HG03432 (cell line): ENCODE measurements around the gene C3orf22.

Experiments used
- ATAC-seq: cut with Tn5 transposase; IDR thresholded peaks from one replicate; pipeline ENCODE4 v1.9.1; 2021; ENCODE audit warnings: mild to moderate bottlenecking, moderate library complexity; ENCODE audit not compliant: unreplicated experiment

The C3orf22 gene

DNA sequence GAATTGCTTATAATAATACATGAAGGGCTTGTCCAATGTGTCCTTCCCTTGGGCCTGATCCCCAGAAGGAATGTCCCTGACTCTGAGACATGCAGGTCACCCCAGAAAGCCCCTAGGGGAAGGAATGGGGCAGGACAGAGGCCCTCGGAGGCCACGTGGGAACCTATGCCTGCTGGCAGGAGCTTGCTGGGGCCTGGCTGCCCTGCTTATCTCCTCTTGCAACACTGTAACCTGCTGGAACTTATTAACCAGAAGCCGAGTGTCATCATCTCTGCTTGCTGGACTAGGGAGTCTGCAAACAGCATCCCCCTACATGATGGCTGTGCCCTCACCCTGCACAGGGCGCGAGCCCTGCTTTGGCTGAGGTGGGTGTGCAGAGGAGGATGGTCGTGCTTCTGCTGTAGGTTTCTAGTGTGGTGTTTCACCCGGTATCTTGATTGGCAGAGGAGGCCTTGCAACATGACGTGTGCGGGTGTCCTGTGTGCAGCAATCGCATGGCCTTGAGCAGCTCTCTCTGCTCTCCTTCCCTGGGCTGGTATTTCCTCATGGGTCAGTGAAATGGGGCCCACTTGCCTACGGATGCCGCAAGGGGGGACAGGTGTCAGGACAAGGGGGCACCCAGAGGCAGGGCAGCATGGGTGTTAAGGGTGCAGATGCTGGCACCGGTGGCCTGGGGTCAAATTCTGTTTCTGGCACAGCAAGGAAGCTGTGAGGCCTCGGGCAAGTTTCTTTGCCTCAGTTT is 29.8 kb downstream of the C3orf22 start:
- ATAC-seq = no peak

DNA sequence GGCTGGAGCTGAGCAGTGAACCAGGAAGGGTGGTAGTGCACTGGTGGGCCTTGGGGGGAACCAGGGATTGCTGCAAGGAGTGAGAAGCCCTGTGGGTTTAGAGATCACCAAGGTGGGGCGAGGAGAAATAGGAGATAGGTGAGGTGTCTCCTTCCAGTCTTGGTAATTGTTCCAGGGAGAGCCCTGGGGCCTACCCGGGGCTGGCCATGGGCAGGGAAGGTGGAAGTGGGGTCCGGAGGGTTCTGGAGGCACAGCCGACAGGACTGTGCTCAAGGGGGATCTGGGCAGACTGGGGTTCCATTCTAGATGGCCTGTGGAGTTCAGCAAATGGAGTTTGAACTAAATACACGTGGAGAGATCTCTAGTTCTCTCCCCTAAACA is 30.3 kb downstream of the C3orf22 start:
- no peak for ATAC-seq

DNA sequence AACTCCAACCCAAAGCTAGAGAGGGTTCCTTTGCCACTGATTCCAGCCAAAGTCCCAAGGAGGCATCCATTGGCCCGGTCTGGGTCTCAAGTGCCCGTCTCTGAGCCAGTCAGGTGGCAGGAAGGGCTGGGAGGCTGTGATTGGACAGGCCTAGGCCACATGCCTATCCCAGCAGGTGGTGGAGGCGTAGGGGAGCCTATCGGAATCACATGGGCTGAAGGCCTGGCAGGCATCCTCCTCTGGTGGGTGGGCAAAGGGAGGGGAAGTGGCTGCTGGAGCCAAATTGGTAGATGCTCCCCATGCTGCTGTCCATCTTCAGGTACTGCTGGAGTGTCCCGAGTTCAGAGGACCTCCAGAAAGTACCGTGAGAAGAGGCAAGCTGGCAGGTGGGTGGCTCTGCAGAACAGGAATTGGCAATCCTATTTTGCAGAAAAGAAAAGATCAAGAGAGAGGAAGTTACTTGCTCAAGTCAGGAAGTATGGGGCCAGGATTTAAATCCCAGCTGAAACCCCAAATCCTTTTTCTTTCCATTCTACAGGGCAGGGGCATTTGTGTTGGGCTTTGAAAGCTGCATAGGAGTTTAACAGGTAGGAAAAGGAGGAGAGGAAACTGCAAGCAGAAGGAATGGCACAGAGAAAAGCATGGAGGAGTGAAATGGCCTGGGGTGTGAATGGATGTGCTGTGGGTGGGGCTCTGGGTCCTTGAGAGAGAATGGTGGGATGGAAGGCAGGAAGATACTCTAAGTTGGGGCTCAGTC is 31.1 kb downstream of the C3orf22 start:
- no peak for ATAC-seq

DNA sequence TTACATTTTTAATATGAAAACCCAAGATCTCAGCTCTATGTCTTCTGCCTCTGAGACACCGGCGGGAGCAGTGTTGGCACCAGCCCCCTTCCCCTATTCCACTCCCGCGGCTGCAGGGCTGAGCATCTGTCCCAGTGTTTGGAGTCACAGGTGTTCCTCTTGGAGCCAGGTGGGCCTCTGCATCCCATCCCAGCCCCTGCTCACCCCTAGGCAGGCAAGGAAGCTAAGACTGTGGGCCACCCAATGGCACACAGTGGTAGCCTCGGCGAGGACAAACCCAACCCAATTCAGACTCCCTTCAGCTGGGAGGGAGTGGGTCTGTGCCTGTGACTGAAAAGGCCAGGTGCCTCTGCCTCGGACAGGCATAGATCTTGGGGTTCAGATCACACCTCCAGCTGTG is 31.7 kb downstream of the C3orf22 start:
- no peak for ATAC-seq

DNA sequence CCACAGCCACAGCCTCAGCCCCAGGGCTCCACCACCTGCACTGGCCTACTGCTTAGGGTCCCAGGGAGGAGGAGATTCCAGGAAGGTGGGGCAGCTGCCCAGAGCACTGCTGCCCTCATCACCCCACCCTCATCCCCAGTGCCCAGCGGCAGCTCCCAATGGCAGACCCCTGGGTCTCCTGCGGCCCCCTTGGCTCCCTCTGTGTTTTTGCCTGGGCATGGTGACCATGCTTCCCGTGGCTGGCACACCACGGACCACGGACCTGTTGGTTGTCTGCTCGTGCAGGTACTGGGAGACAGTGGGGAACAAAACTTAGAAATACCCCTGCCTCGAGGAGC is 32.1 kb downstream of the C3orf22 start:
- no peak for ATAC-seq

DNA sequence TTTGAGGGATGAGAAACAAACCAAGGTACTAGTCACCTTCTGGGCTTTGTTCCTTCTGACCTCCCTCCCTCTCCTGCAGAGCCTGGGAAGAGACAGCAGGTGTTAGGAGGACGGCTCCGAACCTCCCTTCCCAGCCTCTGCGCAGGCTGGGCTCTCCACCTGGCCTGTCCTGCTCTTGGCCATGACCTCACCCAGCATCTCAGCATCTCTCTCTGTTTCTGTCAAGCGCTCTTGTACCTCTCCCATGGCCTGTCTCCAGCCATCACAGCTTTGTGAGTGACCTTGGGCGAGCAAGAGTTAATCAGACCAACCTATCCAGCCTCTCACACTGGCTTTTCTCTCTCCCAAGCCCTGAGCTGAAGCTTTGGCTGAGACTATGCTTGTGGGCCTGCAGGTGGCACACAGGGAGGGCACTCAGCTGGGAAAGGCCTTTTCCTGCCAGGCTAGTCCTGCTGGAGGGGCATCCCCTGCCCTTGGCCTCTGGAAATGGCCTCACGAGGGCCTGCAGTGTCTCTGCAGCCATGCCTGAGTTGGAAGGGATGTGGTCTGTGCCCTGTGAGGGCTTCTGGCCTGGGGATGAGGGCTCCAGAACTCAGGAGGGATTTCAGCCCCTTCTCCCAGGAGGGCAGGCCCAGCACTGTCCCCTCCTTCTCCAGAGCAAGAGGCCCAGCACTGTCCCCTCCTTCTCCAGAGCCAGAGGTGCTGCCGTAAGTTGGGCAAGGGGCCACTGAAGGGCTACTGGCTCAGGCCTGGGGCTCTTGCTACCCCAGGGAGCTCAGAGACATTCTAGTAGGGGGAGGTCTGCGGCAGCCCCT is 32.7 kb downstream of the C3orf22 start:
- ATAC-seq = no peak

DNA sequence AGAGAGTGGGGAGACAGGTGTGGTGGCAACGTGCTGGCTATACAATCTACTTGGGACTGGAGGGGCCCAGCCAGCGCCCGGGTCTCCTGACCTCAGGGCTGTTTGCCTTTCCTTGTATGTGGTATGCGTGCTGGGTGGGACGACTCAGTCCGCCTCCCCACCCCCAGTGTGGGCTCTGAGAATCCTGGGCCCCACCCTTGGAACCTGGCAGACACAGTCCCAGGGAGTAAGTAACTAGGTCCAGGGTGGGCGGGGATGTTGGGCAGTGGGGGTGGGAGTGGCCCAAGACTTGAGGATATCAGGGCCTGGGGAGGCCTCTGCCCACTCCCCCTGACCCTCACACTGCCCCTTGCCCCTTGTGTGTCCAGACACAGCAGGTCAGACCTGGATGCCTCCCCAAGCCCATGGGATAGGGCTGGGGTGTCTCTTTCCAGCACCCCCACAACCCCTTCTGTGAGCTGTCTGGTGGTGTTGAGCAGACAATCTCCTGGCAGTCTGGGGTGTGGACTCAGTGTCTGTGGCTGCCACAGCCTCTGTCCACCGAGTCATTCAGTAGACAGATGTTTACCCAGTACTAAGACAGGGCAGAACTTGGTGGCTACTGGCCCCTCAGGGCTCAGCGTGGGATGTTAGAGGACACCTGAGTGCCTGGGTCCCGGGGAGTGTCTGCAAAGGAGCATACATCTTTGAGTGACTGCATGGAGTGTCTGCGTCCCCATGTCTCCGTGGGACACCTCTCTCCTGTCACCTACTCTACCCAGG is 33.5 kb downstream of the C3orf22 start:
- no peak for ATAC-seq

DNA sequence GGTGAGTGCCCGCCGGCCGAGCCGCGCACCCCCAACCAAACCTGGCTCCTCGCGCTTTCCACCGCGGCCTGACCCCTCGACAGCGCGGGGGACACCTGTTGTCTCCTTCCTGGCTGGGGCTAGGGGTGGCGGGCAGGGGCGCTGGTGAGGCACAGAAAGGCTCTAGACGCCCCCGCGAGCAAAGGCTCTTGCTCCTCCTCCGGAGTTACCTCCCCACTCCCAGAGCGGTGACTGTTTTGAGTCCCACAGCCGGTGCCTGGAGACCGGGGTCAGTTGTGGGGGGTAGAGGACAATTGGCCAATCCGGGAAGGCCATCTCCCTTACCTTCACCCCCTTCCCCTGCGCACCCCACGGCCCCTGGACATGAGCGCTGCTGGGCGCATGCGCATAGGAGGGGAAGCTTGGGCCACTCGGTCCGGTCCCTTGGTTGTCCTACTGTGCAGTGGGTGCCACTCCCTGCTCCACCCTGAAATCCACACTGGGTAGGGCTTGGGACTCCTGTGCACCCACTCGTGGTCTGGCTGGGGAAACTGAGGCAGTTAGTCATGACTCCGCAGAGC is 34.2 kb downstream of the C3orf22 start:
- ATAC-seq = no peak

DNA sequence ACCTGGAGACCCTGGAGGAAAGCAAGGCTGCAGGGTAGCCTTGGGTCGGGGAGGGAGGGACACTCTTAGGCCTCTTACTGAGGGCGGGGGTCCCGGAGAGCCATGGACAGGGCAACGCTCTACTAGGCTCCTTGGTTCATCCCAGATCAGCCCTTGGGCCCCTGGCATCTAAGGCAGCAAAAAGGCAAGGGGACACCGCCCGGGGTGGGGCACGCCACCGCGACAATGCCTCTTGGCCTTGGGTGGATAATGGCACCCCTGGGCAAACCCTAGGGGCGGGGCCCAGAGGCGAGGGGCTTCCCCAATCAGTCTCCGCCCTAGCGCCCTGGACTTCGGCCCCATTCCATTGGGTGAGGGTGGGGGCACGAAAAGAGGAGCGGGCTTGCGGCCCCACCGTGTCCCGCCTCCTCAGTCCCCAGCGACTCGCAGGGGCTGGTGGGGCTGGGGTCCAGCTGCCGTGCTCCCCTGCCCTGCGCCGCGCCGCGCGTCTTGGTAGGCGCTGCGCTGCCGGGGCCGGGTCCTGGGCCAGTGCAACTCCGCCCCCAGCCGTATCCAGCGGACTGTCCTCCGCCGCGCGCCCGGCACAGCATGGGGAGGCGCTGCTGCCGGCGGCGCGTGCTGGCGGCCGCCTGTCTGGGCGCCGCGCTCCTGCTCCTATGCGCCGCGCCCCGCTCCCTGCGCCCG is 34.8 kb downstream of the C3orf22 start, which contains the start of gene CHST13:
Gene CHST13 (plus strand): TSS at position 411 of the 684 bp plus-strand sequence. CDS start 178 bp downstream, at position 589.
- no peak for ATAC-seq

DNA sequence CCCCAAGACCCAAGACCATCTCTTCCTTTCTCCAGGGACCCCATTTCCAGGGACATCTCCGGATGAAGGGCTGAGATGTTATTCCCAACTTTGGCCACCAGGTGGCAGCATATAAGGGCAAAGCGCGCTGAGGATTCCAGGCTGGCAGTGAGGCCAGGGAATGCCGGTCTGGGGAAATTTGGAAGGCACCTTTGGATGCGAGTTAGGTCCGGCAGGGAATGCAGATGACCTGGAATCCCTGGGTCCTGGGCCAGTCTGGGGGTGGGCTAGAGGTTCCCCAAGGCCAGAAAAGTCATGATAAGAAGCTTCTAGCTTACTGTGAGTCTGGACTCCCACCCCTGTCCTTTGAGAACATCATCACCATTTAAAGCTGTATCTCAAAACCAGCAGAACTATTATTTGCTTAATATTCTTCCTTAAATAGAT is 36.4 kb downstream of the C3orf22 start:
- ATAC-seq = no peak

DNA sequence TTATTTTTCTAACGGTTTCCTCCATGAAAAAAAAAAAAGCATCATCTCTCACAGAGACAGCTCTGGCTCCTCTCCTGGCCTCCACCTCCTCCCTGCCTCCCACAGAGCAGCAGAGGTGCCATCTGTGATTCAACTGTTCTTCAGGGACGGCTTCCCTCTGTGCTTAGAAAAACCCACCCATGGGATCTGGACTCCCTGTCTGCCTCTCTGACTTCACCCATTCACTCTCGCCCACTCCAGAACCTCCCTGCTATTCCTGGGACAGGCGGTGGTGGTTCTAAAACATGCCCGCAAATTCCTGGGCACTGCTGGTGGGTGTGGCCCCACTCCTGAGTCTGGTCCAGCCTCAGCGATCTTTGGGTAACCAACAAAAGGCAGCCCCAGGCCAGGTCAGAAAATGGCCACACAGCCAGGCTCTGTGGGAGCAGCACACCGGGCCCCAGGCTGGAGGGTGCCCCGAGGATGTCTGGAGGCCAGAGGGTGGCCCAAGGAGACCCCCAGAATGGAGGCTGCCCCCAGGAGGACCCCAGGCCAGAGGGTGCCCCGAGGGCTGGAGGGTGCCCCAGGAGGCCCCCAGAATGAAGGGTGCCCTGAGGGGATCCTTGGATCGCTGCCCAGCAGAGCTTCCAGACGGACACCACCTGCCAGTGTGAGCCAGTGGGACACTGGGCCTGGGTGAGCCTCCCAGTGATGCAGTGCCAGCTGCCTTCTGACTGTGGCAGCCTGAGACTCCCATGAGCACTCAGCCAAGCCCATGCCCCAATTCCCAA is 37.4 kb downstream of the C3orf22 start:
- no peak for ATAC-seq

DNA sequence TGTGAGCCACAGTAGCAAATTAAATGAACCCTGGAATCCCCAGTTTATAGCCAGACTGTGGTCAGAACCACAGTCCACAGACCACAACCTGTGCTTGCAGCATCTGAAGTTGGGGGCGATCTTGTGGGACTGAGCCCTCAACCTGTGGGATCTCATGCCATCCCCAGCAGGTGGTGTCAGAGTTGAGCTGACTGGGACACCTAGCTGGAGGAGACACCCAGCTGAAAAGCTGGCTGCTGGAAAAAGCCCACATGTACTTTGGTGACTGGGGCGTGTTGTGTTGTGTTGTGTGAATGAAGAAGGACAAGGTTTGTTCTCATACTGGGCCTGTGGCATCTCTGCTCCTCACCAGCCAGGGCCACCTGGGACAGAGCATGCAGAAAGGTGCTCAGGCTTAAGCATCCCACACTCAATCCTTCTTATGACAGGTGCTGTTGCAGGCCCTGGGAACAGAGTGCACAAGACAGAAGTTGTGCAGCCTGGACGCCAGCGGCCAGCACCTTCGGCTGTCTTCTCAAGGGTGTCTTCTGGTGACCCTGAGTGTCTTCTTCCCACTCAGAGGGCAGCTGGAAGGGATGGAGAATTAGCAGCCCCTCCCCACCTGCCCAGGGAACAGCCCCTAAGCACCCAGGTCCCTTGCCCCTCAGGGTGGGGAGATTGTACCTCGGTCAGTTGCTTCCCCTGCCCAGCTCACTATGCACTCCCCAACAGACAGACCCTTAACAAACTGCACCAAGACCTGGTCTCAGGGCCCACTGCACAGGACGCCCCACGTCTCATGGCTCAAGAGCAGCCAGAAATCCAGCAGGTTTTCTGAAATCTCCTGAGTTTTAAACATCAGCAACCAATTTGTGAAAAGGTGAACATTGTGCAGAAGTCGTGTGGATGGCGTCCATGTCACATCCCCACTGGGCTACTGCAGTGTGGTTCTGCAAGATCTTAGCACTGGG is 39.0 kb downstream of the C3orf22 start:
- no peak for ATAC-seq

DNA sequence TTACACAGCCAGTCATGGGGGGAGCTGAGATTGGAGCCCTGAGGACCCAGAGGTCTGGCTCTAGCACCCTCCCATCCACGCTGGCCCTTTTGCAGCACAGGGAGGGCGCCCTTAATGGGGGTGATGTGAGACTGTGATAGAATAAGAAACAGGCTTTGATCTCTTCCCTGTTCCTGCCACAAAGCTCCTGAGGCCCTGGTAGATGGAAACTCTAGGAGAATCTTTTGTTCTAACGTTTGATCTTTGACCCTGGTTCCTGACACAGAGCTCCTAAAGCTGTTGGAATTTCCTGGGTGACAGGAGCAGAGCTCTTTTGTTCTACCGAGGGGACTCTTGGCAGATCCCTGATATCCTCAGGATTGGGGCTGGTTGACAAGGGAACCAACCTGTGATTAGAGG is 40.0 kb downstream of the C3orf22 start:
- ATAC-seq = no peak

DNA sequence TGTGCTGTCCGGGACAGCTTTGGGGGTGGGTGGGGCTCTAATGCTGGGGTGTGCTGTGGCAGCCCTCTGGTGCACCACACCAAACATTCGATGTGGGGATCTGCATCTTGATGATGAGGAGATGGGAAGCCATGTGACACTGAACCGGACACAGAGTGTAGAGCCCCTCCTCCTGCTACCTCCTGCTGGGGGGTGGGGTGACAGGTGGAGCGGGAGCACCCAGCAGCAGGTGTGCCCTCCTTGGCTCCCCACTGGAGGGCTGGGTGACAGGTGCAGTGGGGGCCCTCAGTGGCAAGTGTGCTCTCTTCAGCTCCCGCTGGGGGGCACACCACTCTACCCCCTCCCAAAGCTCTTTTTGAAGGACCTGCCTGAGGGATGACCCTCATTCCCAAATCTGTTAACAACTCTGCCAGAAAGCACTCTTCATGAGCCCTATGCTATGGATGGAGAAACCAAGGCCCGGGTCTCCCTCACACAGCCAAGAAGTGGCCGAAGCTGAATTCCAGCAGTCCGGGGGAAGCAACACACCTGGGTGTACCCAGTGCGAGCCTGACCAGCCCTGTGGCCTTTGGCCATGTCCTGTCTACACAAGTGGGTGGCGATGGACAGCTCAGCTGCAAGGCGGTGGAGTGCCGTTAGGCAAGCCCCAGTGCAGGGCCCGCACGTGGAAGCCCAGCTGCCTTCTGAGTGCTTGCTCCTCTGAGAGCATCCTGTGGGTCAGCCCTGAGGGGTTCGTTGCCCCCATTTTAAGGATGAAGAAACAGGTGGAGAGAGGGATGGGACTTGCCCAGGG is 40.5 kb downstream of the C3orf22 start:
- ATAC-seq = no peak

DNA sequence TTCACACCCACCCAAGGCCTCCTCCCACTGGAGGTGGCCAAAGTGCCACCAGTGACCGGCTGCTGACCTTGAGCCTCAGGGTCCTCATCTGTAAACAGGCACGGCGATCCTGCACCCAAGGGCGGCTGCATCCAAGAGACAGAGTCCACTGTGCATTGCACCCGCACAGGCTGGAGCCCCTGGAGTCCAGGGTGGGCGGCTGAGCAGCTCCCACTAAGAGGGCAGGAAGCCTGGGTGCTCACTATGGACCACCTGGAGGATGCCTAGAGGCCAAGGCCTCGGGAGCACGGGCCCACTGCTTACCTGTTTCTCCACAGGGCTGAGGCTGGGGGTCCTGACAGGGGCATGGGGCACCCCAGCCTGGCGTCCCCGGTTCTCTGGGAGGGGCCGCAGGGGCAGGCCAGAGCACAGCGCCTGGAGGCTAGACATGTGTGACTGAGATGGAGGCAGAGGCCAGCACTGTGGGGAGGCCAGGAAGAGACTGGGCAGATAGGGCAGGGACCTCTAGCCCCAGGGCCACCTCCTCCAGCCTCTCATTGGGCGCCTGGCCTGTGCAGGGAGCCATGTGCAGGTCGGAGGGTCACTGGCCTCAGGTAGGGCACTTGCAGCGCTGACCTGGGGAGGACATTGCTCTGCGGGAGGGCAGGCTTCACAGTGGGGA is 41.3 kb downstream of the C3orf22 start, which contains the start of gene UROC1:
Gene UROC1 (minus strand): TSS at position 483 of the 661 bp plus-strand sequence. CDS start 54 bp downstream, at position 429.
- ATAC-seq = no peak

DNA sequence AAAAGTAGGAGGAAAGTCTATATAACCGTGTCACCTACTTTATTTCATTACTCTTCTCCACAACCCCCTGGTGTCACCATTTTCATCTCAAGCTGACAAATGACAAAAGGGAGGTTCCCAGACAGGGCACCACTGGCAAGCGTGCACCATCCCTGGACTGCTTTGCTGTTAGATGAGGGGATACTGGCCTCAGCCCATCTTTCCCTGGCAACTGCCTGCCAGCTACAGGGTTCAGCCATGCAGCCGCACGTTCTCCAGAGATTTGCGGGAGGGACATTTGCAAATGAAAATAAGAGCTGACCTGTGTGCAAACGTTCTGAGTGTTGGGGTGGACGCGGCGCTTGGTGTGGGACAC is 41.8 kb downstream of the C3orf22 start:
- no peak for ATAC-seq
